ENCODE measurements around the gene DUSP12.
"Not testable (repeated sequence)": the region's sequence is repeated elsewhere in the genome, so short reads cannot be mapped to it uniquely, and the experiment has no call there.

Gene DUSP12

DNA sequence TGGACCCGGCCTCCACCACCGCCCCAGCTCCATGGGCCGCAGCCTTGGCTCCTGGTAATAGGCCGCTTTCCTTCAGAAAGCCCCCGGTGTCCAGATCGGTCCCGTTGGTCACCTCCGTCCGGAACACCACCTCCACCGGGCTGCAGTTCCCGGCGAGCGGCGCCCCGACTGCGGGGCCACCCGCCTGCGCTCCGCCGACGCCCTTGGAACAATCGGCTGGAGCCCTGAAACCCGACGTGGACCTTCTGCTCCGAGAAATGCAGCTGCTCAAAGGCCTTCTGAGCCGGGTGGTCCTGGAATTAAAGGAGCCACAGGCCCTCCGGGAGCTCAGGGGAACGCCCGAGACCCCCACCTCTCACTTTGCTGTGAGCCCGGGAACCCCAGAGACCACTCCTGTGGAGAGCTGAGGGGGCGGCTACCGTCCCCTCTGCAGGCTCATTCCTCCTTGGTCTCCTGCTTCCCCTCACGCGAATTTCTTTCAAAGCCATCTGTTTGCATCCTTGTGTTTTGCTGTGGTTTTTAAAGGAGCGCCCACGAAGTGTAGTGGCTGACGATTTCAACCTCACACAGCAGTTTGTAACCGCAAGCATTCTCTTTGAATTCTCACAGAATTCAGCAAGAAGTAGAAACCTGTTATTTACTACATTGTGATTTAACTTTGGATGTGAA lies 22.2 kb upstream of the DUSP12 start:
- no peak for DNase-seq (ENCODE audit: low read depth in 2 of 2)

DNA sequence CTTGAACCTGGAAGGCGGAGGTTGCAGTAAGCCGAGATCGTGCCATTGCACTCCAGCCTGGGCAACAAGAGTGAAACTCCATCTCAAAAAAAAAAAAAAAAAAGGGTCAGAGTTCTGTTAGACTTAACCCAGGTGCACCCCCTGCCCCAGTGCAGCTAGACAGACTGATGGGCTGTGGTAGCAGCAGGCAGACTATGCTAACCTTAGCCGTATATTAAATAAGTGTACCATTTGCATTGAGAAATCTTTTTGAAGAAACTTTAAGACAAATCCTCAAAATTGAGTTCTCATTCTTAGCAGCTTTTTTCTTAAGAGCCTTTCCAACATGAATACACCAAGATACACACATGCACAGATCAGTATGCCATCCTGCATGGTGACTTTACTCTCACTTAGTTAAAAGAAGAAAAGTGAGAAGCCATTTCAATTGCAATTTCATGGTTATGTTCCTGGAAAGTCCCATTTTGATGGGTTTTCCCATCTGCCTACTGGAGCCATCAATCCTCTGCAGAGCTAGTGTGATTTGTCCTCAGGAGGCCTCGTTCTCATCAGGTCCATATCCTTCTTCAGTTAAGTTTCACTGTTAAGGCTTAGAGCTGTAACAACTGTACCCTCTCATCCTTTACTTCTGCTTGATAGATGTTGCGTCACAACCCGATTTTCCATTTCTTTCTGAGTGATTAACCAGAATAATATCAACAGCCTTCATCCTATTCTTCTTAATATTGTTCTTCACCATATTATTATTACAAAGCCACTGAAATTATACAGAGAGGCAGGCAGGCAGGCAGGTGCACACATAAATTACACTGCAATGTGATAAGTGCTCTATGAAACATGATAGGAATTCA lies 21.0 kb upstream of the DUSP12 start:
- DNase-seq (ENCODE audit: low read depth in 2 of 2): no peak

DNA sequence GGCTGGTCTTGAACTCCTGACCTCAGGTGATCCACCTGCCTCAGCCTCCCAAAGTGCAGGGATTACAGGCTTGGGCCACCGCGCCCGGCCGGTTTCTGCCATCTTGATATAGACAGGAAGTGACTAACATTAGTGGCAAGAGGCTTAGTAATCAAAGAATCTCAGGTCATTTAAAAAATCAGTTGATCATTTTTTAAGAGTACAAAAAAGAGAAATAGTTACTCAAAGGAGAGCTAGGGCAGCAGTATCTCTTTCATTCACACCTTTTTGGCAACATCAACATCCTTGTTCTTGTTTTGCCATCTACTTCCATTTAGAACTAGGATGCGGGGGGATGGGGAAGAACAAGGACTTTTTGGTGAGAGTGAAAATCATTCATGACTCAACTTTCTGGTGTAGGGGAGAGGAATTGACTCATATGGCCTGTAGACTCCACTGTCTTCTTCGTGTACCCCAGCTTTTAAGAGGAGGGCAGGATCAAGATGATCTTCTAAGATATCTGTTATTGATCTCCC lies 19.5 kb upstream of the DUSP12 start:
- DNase-seq (ENCODE audit: low read depth in 2 of 2): no peak

DNA sequence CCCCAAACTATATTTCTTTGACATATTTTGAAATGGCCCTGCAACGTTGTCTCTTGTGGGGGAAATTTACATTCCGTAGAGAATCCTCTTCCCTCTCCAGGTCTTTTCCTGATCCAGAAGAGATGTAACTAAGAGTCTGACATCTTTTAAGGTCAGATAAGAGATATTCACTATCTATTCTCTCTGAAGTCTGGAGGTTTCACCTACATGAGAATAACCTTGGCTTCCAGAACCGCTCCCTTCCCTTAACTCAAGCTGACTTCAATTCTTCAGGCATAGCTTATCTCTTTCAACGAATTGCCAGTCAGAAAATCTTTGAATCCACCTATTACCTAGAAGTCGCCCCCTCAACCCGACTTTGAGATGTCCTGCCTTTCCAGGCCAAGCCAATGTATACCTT lies 18.3 kb upstream of the DUSP12 start:
- no peak for DNase-seq (ENCODE audit: low read depth in 2 of 2)

DNA sequence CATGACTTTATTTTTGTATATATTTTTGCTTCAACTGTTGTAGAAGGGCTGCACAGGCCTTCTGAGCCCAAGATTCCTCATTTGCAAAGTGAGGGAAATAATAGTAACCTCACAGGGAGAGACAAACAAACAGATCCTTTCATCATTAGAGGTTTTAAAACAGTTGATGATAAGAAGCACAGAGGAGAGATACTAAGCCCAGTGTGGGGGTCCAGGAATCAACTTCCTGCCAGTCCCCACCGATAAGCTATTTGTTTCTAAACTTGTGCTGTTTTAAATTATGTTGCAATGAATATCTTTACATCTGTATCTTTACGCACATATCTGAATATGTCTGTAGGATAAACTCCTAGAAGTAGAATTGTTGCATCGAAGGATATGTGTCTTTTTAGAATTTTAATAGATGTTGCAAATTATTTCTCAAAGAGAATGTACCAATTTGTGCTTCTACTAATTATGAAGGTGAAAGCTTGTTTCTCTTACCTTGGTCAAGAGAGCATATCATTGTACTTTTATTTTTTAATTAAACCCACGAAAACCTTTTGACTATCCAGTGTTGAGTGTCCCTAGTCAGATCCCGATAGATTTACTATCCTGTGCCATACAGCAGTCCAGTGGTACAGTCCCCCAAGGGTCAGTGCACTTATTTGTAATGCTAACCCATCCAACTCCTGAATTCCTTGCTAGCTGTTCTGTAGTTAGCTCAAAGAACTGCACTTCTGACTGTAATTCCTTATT lies 17.4 kb upstream of the DUSP12 start:
- no peak for DNase-seq (ENCODE audit: low read depth in 2 of 2)

DNA sequence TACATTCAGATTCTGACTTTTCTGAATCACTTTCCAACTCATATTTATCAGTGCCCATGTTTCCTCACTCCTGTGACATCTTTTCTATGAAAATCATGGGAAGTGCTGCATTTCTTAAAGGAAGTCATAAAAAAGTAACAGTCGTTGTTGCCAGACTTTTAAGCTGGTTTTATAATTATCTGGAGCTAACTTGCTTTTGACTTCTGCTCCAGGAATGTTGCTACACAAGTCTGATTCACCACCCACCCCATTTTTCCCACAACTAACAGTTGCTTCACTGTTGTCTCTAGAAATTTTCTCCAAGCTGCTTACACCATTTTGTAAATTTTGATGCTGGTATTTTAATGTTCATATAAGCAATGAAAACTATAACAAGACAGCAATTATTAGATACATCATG lies 16.1 kb upstream of the DUSP12 start:
- DNase-seq (ENCODE audit: low read depth in 2 of 2): no peak

DNA sequence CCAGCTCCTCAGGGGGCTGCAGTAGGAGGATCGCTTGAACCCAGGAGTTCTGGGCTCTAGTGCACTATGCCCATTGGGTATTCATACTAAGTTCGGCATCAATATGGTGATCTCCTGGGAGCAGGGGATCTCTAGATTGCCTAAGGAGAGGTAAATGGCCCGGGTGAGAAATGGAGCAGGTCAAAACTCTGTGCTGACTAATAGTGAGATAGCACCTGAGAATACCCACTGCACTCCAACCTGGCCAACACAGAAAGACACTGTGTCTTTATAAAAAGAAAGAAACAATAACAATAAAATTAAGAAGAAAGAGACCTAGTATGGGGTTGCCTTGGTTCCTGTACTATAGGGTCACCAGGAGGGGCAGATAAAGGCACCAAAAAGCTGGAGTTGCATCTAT lies 13.7 kb upstream of the DUSP12 start:
- DNase-seq (ENCODE audit: low read depth in 2 of 2): no peak

DNA sequence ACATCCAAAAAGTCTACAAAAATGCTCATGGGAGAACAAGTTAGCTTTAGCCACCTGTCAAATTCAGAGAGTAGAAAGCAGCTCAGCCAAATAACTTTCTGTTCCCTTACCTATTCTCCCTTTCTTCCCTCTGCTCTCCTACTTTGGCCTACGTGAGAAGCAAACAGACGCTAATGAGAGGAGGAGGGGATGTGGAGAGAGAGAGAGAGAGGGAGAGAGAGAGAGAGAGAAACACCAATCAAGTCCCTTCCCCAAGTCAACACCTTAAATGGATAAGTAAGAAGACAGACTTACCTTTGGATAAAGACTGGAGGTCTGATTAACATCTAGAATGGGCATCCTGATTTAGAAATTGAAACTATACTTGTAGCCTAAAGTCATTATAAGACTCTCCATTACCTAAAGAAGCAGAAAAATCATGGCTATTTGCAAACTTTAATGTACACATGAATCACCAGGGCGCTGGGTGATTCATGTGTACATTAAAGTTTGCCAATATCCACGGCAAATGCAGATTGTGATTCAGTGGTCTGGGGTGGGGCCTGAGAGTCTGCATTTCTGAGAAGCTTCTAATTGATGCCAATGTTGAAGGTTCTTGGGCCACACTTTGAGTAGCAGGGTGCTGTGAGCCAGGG lies 13.1 kb upstream of the DUSP12 start:
- DNase-seq (ENCODE audit: low read depth in 2 of 2): no peak

DNA sequence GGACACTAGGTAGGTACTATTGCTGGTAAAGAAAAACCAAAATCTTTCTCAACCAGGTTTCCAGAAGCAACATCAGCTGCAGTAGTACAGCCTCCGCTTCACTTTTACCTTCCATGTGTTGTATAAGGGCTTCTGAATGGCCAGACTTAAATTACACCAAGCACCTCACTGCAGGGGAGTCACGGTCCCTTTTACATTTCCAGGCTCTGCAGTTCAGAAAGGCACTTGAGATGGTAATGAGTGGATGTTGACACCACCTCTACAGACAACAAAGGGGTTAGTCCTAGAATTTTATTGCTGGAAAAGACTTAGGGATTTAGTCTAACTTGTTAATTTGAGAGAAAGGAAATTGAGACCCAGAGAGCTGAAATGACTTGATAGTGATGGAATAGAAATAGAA lies 12.0 kb upstream of the DUSP12 start:
- no peak for DNase-seq (ENCODE audit: low read depth in 2 of 2)

DNA sequence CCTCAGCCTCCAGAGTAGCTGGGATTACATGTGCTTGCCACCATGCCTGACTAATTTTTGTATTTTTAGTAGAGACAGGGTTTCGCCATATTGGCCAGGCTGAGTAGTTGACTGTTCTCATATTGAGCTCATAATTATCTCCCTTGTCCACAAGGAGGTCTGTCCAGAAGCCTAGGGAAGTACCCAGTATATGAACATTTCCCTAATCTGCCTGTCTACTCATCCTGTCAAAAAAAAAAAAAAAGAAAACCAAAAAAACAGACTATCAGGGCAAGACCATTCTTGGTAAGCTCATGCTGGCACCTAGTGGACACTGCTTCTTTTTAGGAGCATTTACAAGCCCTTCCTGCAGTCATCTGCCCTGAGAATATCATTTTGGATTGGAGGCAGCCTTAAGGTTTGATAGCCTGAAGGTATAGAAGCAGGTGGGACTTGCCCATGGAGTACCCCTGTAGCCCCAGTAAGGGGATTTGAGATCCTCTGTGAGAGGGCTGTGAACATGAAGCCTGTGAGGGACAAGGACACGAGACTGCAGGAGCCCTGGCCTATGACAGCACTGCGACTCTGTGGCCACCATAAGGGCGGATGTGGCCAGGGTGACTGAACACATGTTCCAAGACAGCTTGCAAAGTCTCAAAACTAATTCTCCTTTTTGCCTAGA lies 10.8 kb upstream of the DUSP12 start:
- peak in 1 of 2 donors; percentile 53 for DNase-seq (ENCODE audit: low read depth in 2 of 2)

DNA sequence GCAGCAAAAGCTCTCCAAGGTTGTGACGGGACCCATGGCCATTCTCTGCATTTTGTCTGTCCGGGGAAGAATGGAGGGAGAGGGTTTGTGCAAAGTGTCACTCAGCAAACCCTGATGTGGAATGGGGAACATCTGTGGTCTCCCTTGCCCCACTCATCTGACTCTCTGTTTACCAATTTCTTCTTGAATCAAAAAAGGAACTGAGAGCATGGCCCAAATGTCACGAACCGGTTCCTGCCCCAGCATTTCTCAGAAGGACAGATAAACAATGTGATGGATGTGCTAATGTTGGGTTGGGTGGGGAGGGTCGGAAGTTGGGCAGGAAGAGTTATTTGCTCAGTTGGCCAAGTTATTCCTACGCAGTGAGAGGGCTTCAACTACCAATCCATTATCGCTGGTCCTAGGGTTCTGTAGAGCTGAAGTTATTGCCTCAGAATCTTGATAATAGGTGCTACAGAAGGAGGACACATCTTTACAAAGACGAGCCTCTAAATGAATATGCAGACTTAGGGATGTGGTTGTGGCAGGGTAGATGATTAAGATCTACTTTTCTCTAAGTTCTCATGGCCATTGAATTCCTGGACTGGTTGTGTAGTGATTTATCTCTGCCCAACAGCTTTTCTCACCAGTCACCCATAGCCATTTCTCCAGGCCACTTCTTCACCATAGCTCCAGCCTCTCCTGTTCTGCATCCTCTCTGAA lies 9.6 kb upstream of the DUSP12 start:
- no peak for DNase-seq (ENCODE audit: low read depth in 2 of 2)

DNA sequence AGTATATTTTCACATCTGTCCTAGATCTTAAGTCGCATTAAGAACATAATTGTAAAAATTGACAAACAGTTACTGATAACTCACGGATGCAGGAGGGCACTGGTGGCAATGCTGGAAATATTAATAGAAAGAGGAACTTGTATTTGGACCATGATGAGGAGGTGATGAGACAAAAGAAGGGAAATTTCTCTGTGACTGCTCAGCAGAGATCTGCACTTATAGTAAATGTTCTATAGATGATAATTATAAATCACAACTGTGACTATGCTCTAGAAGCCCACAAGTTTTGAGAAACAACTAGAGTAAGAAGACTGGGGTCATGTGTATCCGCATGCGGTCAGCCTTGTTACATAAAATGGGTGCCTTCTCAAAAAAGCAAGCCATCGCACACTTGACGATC lies 8.7 kb upstream of the DUSP12 start:
- DNase-seq (ENCODE audit: low read depth in 2 of 2): no peak

DNA sequence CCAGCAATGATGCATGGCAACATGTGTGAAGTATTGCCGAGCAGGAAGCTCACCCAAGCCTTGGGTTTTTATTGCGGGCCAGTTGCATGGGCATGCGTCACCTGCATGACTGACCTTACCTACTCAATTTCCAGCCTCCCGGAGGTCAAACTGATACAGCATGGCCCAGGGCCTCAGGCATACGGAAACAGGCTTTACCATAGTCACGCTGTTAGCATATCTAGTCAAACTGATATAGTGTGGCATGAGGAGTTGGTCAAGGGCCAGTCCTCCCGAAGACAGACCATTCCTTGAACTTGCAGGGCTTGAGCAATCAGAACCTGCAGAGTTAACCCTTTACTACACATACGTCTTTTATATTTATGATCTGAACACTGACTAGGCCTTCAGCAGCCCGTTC lies 6.4 kb upstream of the DUSP12 start:
- DNase-seq (ENCODE audit: low read depth in 2 of 2): no peak

DNA sequence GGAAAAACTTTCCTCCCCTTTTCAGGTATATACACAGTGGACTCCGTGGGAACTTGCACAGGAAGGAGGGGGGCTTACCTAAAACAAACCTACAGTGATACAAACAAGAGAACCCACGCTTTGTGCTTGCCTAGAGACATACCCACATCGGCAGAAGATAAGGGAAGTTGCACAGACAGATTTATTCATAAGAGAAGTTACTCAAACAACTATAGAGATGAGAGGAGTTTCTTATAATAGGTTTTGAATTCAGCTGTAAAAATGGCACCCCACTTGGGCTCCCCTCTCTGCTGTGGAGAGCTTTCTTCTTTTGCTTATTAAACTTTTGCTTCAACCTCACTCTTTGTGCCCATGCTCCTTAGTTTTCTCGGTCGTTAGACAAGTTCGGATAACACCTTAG lies 1.8 kb upstream of the DUSP12 start:
- no peak for DNase-seq (ENCODE audit: low read depth in 2 of 2)

DNA sequence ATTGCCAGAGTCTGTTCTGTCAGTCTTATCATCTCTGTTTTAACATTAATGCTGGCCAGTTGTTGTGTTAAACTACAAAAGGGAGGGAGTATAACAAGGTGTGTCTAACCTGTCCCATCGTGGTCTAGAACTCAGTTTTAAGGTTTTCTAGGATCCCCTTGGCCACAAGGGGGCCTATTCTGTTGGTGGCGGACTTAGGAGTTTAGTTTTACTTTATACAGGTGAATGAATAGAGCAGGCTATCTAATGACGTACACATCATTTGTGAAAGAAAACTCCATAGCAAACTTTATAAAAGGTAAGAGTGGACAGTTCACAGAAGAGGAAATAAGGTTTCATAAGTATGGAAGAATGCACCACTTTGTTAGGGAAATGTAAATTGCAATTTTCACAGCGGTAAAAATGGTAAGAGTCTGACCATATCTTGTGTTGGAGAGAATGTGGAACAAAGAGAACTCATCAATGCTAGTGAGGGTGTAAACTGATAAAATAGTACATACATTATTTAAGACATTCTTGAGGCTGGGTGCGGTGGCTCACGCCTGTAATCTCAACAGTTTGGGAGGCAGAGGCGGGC lies 14.0 kb downstream of the DUSP12 start:
- no peak for DNase-seq (ENCODE audit: low read depth in 2 of 2)

DNA sequence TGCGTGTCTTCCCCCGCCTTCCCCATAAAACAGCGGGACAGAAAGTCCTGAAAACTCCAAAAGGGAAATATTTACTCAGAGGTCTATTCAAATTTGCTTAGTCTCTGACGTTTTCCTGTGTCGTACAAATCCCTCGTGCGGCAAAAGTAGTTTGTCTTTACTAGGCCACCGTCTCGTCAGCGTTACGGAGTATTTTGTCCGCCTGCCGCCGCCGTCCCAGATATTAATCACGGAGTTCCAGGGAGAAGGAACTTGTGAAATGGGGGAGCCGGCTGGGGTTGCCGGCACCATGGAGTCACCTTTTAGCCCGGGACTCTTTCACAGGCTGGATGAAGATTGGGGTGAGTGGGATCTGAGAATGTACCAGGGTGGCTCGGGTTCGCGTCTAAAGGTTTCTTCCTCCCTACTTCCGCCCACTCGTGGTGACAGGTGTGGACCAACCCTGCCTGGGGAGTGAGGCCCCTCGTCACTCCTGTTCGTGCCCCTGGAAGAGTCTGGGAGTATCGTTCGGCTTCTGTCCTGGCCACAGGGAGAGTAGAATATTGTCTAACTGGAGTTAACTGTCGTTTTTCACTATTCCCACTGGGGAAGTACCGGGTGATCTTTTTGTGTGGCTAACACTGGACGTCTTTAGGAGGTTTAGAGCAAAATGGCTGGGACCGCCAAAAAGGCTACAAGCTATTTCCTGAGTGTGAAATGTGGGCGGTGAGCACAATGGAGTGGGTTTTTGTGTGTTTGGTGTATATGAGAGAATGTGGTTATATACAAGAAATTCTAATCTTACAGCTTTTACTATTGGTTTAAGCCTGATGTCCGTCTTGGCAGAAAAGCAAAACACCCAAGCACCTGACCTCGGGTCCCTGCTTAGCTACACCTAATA lies 16.8 kb downstream of the DUSP12 start, which contains the start of gene ATF6:
Gene ATF6, plus strand, starts transcription at position 219 of the 880 bp plus-strand sequence. Its CDS starts 41 bp downstream, at position 260.
- peak; percentile 66 for DNase-seq (ENCODE audit: low read depth in 2 of 2)

DNA sequence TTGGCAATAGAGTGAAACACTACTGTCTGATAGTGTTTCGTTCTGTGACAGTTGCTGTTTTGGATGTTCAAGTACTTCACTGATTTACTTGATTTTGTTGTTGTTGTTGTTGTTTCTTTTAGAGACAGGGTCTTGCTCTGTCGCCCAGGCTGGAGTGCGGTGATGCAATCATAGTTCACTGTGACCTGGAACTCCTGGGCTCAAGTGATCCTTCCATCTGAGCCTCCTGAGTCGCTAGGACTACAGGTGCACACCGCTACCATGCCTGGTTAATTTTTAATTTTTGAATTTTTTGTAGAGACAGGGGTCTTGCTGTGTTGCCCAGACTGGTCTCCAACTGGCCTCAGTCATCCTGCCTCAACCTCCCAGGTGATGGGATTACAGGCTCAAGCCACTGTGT lies 18.9 kb downstream of the DUSP12 start:
- DNase-seq (ENCODE audit: low read depth in 2 of 2): no peak

DNA sequence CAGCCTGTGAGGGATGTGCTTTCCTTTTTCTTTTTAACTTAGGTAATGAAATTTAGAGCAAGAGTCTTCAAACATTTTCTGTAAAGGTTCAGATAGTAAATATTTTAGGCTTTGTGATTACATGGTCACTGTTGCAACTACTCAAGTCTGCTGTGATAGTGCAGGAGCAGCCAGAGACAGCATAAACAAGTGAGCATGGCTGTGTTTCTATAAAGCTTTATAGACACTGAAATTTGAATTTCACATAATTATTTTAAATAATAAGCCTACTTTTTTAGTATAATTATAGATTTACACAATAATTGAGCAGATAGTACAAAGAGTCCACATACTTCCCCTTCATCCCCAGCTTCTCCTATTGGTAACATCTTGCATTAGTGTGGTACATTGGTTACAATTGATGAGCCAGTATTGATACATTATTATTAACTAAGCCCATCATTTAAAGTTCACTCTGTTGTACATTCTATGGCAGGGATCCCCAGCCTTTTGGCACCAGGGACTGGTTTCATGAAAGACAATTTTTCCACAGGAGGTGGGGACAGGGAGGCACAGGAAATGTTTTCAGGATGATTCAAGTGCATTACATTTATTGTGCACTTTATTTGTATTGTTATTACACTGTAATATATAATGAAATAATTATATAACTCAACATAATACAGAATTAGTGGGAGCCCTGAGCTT lies 19.5 kb downstream of the DUSP12 start:
- DNase-seq (ENCODE audit: low read depth in 2 of 2): no peak

DNA sequence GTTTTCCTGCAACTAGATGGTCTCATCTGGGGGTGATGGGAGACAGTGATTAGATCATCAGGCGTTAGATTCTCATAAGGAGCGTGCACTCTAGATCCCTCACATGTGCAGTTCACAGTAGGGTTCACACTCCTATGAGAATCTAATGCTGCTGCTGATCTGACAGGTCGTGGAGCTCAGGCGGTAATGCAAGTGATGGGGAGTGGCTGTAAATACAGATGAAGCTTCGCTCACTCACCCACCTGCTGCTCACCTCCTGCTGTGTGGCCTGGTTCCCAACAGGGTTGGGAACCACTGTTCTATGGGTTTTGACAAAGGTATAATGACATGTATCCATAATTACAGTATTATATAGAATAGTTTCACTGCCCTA lies 20.1 kb downstream of the DUSP12 start:
- not testable (repeated sequence) for DNase-seq (ENCODE audit: low read depth in 2 of 2)
